ENCODE results near the gene ARSB.

Gene ARSB

DNA sequence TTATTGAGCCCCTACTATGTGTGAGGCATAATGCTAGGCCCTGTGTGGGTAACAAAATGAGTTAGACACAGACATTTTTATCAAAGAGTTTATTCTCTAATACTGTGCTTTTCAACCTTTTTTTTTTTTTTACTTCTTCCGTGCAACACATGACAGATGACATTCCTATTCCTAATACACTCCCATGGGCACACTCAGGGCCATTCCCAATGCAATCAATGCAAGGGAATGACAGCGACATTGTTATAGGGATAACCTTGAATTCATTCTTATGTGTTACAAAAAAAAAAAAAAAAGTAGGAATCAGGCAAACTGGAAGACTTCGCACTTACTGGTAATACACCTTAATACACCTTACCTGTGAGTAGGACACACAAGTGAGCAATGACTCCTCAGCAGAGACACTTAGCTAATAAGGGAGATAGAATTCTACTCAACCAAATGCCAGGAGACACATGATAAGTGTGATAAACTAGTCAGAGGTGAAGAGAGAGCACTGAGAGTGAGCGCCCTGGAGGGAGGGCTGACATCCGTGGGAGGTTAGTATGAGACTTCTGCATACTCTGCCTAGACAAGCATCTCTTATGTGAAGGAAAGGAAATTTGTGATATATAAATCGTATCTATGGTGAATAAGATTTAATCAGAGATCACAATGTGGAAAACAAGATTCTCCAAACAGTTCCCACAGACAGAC is 21.0 kb upstream of the ARSB start:
- H3K9ac ChIP-seq (ENCODE audit: low read depth, low read length, poor library complexity), result no peak overlapping the region
- no peak overlapping the region for H2BK120ac ChIP-seq (ENCODE audit: low read depth, low read length)
- H3K4me1 ChIP-seq (ENCODE audit: control insufficient read depth in 2 of 2, insufficient read depth in 1 of 2, low read depth in 1 of 2, low read length in 2 of 2), result no peaks in the 10 kb centered on the region
- no CpG with 5 or more reads among the region's 6 CpGs for WGBS, 2 donors (ENCODE audit: extremely low coverage in 2 of 2, insufficient read length in 2 of 2, insufficient replicate concordance in 1 of 2)
- H3K27ac ChIP-seq (replicated peaks; ENCODE audit: low read length), result no peak overlapping the region
- H2AK5ac ChIP-seq (ENCODE audit: low read depth, low read length), result no peak overlapping the region
- H3K4me2 ChIP-seq (ENCODE audit: insufficient read depth, low read length, poor library complexity, severe bottlenecking), result no peak overlapping the region
- H2BK15ac ChIP-seq (ENCODE audit: low read length), result no peak overlapping the region
- no peaks in the 10 kb centered on the region for H3K9me3 ChIP-seq (replicated peaks in 1 of 2; ENCODE audit: control insufficient read depth in 2 of 2, insufficient read depth in 1 of 2, low read depth in 1 of 2, low read length in 2 of 2)
- no peak overlapping the region for H4K8ac ChIP-seq (ENCODE audit: low read depth, low read length)
- no peak overlapping the region for H2AFZ ChIP-seq (ENCODE audit: low read length)
- no peak overlapping the region for H2BK12ac ChIP-seq (ENCODE audit: low read length)
- H3K14ac ChIP-seq (ENCODE audit: low read length), result no peak overlapping the region
- no peaks in the 10 kb centered on the region for H3K36me3 ChIP-seq (replicated peaks in 1 of 2; ENCODE audit: control insufficient read depth in 2 of 2, insufficient read depth in 2 of 2, low read length in 2 of 2)
- DNase-seq (ENCODE audit: low spot score), result no peak
- H3K27me3 ChIP-seq (ENCODE audit: control insufficient read depth in 3 of 3, insufficient read depth in 3 of 3, low read depth in 1 of 3, low read length in 3 of 3), result peaks cover 0 to 15% (median 0%) of the 10 kb centered on the region in 3 experiments
- H3K18ac ChIP-seq (ENCODE audit: low read length), result no peak overlapping the region
- H3K4me3 ChIP-seq (ENCODE audit: low read length in 2 of 2), result no peak overlapping the region
- no peaks in the 10 kb centered on the region for H3K79me1 ChIP-seq (ENCODE audit: low read depth, low read length)
- H3K23ac ChIP-seq (ENCODE audit: low read depth, low read length, poor library complexity), result no peak overlapping the region
- H2BK5ac ChIP-seq (ENCODE audit: low read length), result no peak overlapping the region
- H4K91ac ChIP-seq (ENCODE audit: low read depth, low read length, poor library complexity), result no peak overlapping the region
- H3K4ac ChIP-seq (ENCODE audit: low read length), result no peak overlapping the region

- Histone ChIP-seq H4K91ac (ENCODE audit: low read depth, low read length, poor library complexity) (no peak overlapping the region), H3K4me3 (ENCODE audit: low read length in 2 of 2) (no peak overlapping the region), H3K9ac (ENCODE audit: low read depth, low read length, poor library complexity) (no peak overlapping the region), H4K8ac (ENCODE audit: low read depth, low read length) (no peak overlapping the region), H3K18ac (ENCODE audit: low read length) (no peak overlapping the region), H3K4ac (ENCODE audit: low read length) (no peak overlapping the region), H3K23ac (ENCODE audit: low read depth, low read length, poor library complexity) (no peak overlapping the region), H2AK5ac (ENCODE audit: low read depth, low read length) (no peak overlapping the region), H2BK120ac (ENCODE audit: low read depth, low read length) (no peak overlapping the region), H3K79me1 (ENCODE audit: low read depth, low read length) (no peaks in the 10 kb centered on the region), H3K9me3 (replicated peaks in 1 of 2; ENCODE audit: control insufficient read depth in 2 of 2, insufficient read depth in 1 of 2, low read depth in 1 of 2, low read length in 2 of 2) (no peaks in the 10 kb centered on the region), H3K27me3 (ENCODE audit: control insufficient read depth in 3 of 3, insufficient read depth in 3 of 3, low read depth in 1 of 3, low read length in 3 of 3) (peaks cover 0 to 9% (median 0%) of the 10 kb centered on the region in 3 experiments), H3K27ac (replicated peaks; ENCODE audit: low read length) (no peak overlapping the region), H3K14ac (ENCODE audit: low read length) (no peak overlapping the region), H3K36me3 (replicated peaks in 1 of 2; ENCODE audit: control insufficient read depth in 2 of 2, insufficient read depth in 2 of 2, low read length in 2 of 2) (no peaks in the 10 kb centered on the region), H3K4me2 (ENCODE audit: insufficient read depth, low read length, poor library complexity, severe bottlenecking) (no peak overlapping the region), H3K4me1 (ENCODE audit: control insufficient read depth in 2 of 2, insufficient read depth in 1 of 2, low read depth in 1 of 2, low read length in 2 of 2) (no peaks in the 10 kb centered on the region), H2BK12ac (ENCODE audit: low read length) (no peak overlapping the region), H2AFZ (ENCODE audit: low read length) (no peak overlapping the region), H2BK15ac (ENCODE audit: low read length) (no peak overlapping the region), H2BK5ac (ENCODE audit: low read length) (no peak overlapping the region)
- no CpG with 5 or more reads among the region's 4 CpGs for WGBS, 2 donors (ENCODE audit: extremely low coverage in 2 of 2, insufficient read length in 2 of 2, insufficient replicate concordance in 1 of 2)
- no peak for DNase-seq (ENCODE audit: low spot score)
These were observed 20.0 kb upstream of the ARSB start for GRCh38 chr5:79005151-79005550.

DNA sequence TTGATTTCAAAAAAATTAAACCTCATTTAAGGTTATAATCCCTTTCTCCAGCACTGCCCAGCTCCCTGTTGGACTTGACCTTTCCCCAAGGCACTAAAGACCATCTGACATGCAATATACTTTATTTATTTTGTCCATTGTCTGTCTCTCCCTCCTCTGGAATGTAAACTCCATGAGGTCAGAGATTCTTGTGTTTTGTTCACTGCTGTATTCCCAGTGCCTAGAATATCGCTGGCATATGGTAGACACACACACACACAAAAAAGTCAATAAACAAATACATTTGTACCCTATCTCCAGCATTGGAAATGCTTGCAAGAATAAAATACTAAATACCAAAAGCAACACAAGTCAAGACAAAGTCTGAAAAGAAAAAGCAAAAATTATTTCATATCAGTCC is 17.3 kb upstream of the ARSB start:
- H3K27me3 ChIP-seq (ENCODE audit: control insufficient read depth in 3 of 3, insufficient read depth in 3 of 3, low read depth in 1 of 3, low read length in 3 of 3), result peaks cover 0 to 6% (median 0%) of the 10 kb centered on the region in 3 experiments
- no peaks in the 10 kb centered on the region for H3K4me1 ChIP-seq (ENCODE audit: control insufficient read depth in 2 of 2, insufficient read depth in 1 of 2, low read depth in 1 of 2, low read length in 2 of 2)
- H3K79me1 ChIP-seq (ENCODE audit: low read depth, low read length), result no peaks in the 10 kb centered on the region
- no peak overlapping the region for H3K18ac ChIP-seq (ENCODE audit: low read length)
- no peak overlapping the region for H4K8ac ChIP-seq (ENCODE audit: low read depth, low read length)
- DNase-seq (ENCODE audit: low spot score), result no peak
- H3K27ac ChIP-seq (replicated peaks; ENCODE audit: low read length), result no peak overlapping the region
- no peak overlapping the region for H2BK5ac ChIP-seq (ENCODE audit: low read length)
- no peak overlapping the region for H3K14ac ChIP-seq (ENCODE audit: low read length)
- no peak overlapping the region for H2AK5ac ChIP-seq (ENCODE audit: low read depth, low read length)
- no peak overlapping the region for H3K4me2 ChIP-seq (ENCODE audit: insufficient read depth, low read length, poor library complexity, severe bottlenecking)
- H2BK15ac ChIP-seq (ENCODE audit: low read length), result no peak overlapping the region
- H3K4ac ChIP-seq (ENCODE audit: low read length), result no peak overlapping the region
- no peak overlapping the region for H2BK12ac ChIP-seq (ENCODE audit: low read length)
- no peak overlapping the region for H3K9ac ChIP-seq (ENCODE audit: low read depth, low read length, poor library complexity)
- no peak overlapping the region for H4K91ac ChIP-seq (ENCODE audit: low read depth, low read length, poor library complexity)
- H3K4me3 ChIP-seq (ENCODE audit: low read length in 2 of 2), result no peak overlapping the region
- no peaks in the 10 kb centered on the region for H3K9me3 ChIP-seq (replicated peaks in 1 of 2; ENCODE audit: control insufficient read depth in 2 of 2, insufficient read depth in 1 of 2, low read depth in 1 of 2, low read length in 2 of 2)
- no peak overlapping the region for H2BK120ac ChIP-seq (ENCODE audit: low read depth, low read length)
- no peak overlapping the region for H2AFZ ChIP-seq (ENCODE audit: low read length)
- H3K23ac ChIP-seq (ENCODE audit: low read depth, low read length, poor library complexity), result no peak overlapping the region
- no CpG with 5 or more reads among the region's 1 CpG for WGBS, 2 donors (ENCODE audit: extremely low coverage in 2 of 2, insufficient read length in 2 of 2, insufficient replicate concordance in 1 of 2)
- H3K36me3 ChIP-seq (replicated peaks in 1 of 2; ENCODE audit: control insufficient read depth in 2 of 2, insufficient read depth in 2 of 2, low read length in 2 of 2), result no peaks in the 10 kb centered on the region

DNA sequence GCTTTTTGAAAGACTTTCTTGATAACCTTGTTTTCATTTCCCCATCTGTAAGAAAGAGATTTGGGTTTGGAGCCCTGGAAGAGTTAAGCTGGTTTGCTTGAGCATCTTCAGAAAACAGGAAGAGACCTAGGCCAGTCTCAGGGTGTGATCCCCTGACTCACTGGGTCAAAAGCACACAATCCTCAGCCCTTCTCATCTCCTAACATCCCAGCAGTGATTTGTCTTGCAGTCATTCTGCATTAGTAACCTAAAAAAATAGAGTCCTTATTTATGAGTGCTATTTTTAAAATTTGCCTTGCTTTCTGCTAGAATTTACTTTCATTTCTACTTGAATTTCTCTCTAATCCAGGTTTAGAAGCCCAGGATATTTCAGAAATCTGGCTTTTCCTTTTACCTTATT is 16.4 kb upstream of the ARSB start:
- no peak overlapping the region for H3K9ac ChIP-seq (ENCODE audit: low read depth, low read length, poor library complexity)
- H2AK5ac ChIP-seq (ENCODE audit: low read depth, low read length), result no peak overlapping the region
- H4K91ac ChIP-seq (ENCODE audit: low read depth, low read length, poor library complexity), result no peak overlapping the region
- no peaks in the 10 kb centered on the region for H3K36me3 ChIP-seq (replicated peaks in 1 of 2; ENCODE audit: control insufficient read depth in 2 of 2, insufficient read depth in 2 of 2, low read length in 2 of 2)
- H2BK15ac ChIP-seq (ENCODE audit: low read length), result no peak overlapping the region
- no peak overlapping the region for H3K4me3 ChIP-seq (ENCODE audit: low read length in 2 of 2)
- H3K4me1 ChIP-seq (ENCODE audit: control insufficient read depth in 2 of 2, insufficient read depth in 1 of 2, low read depth in 1 of 2, low read length in 2 of 2), result no peaks in the 10 kb centered on the region
- no peak overlapping the region for H2BK12ac ChIP-seq (ENCODE audit: low read length)
- no peak for DNase-seq (ENCODE audit: low spot score)
- no peak overlapping the region for H2AFZ ChIP-seq (ENCODE audit: low read length)
- H3K4me2 ChIP-seq (ENCODE audit: insufficient read depth, low read length, poor library complexity, severe bottlenecking), result no peak overlapping the region
- H3K27ac ChIP-seq (replicated peaks; ENCODE audit: low read length), result no peak overlapping the region
- no peak overlapping the region for H2BK120ac ChIP-seq (ENCODE audit: low read depth, low read length)
- H3K18ac ChIP-seq (ENCODE audit: low read length), result no peak overlapping the region
- H3K27me3 ChIP-seq (ENCODE audit: control insufficient read depth in 3 of 3, insufficient read depth in 3 of 3, low read depth in 1 of 3, low read length in 3 of 3), result peaks cover 0 to 10% (median 0%) of the 10 kb centered on the region in 3 experiments
- no peak overlapping the region for H3K14ac ChIP-seq (ENCODE audit: low read length)
- H4K8ac ChIP-seq (ENCODE audit: low read depth, low read length), result no peak overlapping the region
- H3K9me3 ChIP-seq (replicated peaks in 1 of 2; ENCODE audit: control insufficient read depth in 2 of 2, insufficient read depth in 1 of 2, low read depth in 1 of 2, low read length in 2 of 2), result no peaks in the 10 kb centered on the region
- H3K79me1 ChIP-seq (ENCODE audit: low read depth, low read length), result no peaks in the 10 kb centered on the region
- no peak overlapping the region for H3K4ac ChIP-seq (ENCODE audit: low read length)
- H2BK5ac ChIP-seq (ENCODE audit: low read length), result no peak overlapping the region
- H3K23ac ChIP-seq (ENCODE audit: low read depth, low read length, poor library complexity), result no peak overlapping the region
